T-helper 2 cell (primary cell): ENCODE data around the gene RRAGB.
A peak's percentile ranks its signal among the peaks of the same experiment; 100 is the strongest.
"Not testable (repeated sequence)": the region's sequence is repeated elsewhere in the genome, so short reads cannot be mapped to it uniquely, and the experiment has no call there.

Experiments
- DNase-seq, 5 experiments: peaks; one replicate each; pipeline versions ENCODE4 v3.0.0 to v3.0.0-alpha.2; 2012 to 2022
- total RNA-seq, 2 donors: gene quantifications; one replicate each; lab custom pipeline; 2026; lab: John Stamatoyannopoulos, UW

RRAGB gene
- total RNA-seq = 10.0 to 16.7 reads per million in 2 donors

DNA sequence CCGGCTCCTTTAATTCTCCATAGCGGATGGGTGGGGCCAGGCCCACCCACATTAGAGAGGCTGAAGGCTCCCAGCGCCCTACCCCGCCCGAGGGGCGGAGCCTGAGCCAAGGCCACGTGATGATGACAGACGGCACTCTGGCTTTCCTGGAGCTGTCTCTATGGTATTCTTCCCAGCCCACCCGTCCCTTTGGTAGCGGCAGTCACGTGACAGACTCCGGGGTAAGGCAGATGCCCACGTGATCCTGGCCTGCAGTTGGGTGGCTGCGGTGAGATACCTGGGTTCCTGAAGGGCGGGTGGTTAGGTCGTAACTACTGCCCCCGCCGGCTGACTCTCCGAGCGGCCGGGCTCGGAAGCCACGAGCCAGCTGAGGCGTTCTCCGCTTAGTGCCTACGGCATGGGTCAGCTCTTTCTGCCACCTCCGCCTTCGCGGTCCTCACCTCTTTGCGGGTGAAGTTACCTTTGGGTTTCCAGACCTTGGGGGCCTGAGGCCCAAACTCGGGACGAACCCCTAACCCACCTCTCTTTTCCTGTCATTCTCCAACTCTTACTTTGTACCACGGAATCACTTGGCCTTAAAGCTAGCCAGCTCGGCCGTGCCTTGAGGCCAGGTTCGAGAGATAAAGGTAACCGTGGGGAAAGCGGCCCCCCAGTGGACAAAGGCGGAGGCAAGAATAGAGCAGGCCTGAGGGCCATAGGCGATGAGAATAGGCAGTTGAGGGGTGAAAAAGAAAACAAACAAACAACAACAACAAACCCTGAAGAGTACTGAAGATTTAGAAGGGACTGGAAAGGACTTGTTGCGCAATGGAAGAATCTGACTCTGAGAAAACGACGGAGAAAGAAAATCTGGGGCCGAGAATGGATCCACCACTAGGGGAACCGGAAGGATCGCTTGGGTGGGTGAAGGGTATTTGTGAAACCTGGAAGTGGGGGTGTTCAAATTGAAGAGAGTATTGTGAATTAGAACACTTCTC lies at the start of gene RRAGB:
Gene RRAGB, plus strand, starts transcription at position 229 of the 977 bp plus-strand sequence. Its CDS starts 579 bp downstream, at position 808.
- DNase-seq = peak; percentile 74 to 96 (median 85)

GRCh38 chrX:55668084-55668483 lies 49.5 kb upstream of the RRAGB start:
- DNase-seq = no peak

DNA sequence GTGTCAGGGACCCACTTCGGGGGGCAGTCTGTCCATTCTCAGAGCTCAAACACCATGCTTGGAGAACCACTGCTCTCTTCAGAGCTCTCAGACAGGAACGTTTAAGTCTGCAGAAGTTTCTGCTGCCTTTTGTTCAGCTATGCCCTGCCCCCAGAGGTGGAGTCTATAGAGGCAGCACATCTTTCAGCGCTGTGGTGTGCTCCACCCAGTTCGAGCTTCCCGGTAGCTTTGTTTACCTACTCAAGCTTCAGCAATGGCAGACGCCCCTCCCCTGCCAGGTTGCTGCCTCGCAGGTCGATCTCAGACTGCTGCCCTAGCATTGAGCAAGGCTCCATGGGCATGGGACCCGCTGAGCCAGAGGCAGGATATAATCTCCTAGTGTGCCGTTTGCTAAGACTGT lies 29.0 kb upstream of the RRAGB start:
- DNase-seq = not testable (repeated sequence)

DNA sequence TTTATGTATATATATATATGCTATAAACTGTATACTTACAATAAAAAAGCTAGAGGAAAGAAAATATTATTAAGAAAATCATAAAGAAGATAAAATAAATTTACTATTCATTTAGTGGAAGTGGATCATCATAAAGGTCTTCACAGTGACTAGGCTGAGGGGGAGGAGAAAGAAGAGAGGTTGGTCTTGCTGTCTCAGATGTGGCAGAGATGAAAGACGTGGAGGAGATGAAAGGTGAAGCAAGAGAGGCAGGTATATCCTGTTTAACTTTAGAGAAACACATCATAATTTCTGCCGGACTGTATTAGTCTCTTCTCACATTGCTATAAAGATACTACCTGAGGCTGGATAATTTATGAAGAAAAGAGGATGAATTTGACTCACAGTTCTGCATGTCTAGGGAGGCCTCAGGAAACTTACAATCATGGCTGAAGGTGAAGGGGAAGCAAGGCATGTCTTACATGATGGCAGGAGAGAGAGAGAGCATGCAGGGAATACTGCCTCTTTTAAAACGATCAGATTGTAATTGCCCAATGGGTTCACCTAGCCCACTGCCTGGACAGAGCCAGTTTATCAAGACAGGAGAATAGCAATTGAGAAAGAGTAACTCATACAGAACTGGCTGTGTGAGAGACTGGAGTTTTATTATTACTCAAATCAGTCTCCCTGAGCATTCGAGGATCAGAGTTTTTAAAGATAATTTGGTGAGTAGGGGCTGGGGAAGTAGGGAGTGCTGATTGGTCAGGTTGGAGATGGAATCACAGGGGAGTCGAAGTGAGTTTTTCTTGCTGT lies 22.1 kb upstream of the RRAGB start:
- DNase-seq = no peak

- no peak for DNase-seq
Measured at GRCh38 chrX:55697381-55697780, 20.2 kb upstream of the RRAGB start.

- DNase-seq = no peak
Measured at GRCh38 chrX:55702671-55703070, 14.9 kb upstream of the RRAGB start.

DNA sequence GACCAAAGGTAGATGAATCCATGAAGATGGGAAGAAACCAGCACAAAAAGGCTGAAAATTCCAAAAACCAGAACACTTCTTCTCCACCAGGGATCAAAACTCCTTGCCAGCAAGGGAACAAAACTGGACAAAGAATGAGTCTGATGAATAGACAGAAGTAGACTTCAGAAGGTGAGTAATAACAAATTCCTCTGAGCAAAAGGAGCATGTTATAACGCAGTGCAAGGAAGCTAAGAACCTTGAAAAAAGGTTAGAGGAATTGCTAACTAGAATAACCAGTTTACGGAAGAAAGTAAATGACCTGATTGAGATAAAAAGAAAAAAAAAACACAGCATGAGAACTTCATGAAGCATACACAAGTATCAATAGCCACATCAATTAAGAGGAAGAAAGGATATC lies 14.1 kb upstream of the RRAGB start:
- DNase-seq = not testable (repeated sequence)

GRCh38 chrX:55705066-55705465 lies 12.5 kb upstream of the RRAGB start:
- peak in 1 of 5 experiments; percentile 4 for DNase-seq

DNA sequence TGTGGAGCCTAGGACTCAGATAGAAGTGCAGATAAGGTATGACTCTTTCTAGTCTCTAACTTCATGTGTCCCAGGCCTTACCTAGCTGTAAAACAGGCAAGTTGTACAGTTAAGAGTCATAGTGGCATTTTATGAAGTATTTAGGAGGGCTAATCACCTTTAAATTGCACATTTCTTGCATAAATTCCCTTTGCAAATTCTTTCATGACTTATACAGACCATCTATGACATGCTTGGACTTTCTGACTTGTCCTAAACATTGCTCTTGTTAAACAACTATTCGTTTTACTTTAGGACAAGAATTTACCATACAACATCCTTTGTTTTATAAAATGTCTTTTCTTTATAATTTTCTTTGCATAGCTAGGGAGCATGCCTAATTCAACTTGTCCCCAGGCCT lies 7.8 kb upstream of the RRAGB start:
- DNase-seq = no peak

GRCh38 chrX:55710701-55711100 lies 6.8 kb upstream of the RRAGB start:
- no peak for DNase-seq

DNA sequence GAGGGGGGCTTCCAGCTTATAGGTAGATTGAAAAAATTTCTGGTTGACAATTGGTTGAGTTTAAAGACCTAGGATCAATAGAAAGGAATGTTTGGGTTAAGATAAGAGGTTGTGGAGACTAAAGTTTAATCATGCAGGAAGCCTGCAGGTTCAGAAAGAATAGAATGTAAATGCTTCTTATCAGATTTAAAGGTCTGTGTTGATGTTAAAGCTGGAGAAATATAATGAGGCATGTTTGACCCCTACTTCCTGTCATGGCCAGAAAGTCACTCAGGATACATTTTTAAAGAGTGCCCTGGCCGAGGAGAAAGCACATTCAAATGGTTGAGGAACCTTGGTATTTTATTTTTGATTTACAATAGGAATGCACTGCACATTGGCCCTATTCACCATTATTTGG lies 3.9 kb upstream of the RRAGB start:
- DNase-seq = no peak

DNA sequence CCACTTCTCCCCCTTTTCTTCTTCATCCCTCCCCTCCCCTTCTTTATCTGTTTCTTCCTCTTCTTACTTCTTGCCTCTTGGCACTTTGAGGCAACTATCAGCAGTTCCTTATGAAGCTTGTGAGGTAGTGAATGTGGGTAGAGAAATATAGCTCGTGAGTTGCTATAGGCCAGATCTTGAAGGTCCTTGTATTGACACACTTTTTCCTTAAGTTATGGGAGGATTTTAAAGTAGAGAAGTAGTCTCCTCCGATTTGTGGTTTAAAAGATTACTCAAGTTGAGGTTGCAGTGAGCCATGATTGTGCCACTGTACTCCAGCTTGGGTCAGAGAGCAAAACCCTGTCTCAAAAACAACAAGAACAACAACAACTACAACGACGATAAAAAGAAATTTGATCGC lies 3.4 kb upstream of the RRAGB start:
- no peak for DNase-seq

DNA sequence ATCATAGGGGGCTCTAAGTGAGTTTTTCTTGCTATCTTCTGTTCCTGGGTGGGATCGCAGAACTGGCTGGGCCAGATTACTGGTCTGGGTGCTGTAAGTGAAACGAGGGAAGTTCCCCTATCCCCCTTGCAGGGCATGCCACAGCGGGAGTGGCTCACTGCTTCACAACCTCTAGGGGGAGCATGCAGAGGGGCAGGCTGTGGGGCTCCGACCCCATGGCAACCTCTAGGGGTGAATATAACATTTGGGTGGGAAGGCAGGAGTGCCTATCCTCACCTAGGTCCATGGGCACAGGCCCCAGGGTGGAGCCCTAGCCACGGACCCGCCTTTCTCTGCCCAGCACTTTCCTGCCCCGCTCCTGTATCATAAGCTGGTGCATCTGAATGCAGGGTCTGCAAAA lies 1.7 kb upstream of the RRAGB start:
- DNase-seq = no peak

DNA sequence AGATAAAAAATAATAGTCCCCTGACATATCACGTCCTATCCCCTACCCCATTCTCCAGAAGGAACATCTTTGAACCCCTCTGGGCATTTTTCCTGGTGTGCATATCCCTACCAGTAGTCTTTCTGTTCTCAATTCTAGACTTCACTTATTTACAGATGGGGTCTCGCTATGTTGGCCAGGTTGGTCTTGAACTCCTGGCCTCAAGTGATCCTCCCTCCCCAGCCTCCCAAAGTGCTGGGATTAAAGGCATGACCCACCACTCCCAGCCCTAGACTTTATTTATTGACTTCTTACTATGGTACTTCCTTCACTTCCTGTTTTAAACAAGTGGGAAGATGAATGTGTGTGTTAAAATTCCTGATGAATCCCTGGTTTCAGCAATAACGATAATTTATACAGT lies 612 bp upstream of the RRAGB start:
- no peak for DNase-seq

- peak in 1 of 5 experiments; percentile 23 for DNase-seq
Measured at GRCh38 chrX:55731826-55732225, 14.3 kb downstream of the RRAGB start.

DNA sequence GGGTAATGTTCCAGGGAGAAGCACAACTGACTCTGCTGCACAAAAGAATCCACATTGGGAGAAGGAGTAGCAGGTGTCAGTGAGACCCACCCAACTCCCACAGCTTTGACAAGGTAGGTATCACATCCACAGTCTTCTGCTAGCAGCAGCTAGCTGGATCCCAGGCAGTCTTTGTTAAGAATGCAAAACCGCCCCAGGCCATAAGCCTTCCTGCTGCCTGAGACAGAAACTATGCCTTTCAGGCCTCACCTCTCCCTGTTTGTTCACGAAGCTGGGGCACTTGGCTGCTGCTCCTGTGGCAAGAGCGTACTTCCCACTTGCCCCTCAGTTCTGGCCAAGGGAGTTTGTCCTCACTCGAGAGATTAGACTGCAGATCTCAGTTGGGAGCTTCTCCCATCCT lies 21.4 kb downstream of the RRAGB start:
- DNase-seq = no peak

GRCh38 chrX:55742649-55743048 lies 25.1 kb downstream of the RRAGB start:
- no peak for DNase-seq

GRCh38 chrX:55748463-55748862 lies 30.9 kb downstream of the RRAGB start:
- DNase-seq = not testable (repeated sequence)

DNA sequence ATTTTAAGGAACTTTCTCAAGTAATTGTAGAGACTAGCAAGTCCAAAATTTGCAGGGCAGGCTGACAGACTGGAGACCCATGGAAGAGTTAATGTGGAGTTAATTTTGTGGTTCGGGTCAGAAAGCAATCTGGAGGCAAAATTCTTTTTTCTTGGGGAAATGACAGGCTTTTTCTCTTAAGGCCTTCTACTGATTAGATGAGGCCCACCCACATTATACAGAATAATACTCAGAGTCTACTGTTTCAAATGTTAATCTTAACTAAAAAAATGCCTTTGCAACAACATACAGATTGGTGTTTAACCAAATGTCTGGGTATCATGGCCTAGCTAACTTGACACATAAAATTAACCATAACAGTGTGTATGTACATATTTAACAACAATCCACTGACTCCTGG lies 32.7 kb downstream of the RRAGB start:
- DNase-seq = no peak

- no peak for DNase-seq
Measured at GRCh38 chrX:55754861-55755294, 37.3 kb downstream of the RRAGB start.

DNA sequence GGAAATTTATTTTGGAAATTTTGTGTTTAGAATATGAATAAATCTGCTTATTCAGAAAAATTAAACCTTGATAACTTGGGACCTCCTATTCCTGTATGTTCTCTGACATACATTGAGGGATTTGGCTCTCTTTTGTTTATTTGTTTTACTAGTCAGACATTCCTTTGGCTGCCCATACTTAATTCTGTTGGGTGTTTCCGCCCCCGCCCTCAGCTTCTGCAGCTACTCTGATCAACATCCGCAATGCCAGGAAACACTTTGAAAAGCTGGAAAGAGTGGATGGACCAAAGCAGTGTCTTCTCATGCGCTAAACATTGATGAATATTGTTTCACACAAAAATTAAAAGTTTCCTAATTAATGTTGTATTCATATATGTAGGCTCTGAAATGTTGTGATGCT lies 40.5 kb downstream of the RRAGB start:
- DNase-seq = no peak

- DNase-seq = no peak
Measured at GRCh38 chrX:55759478-55759877, 41.9 kb downstream of the RRAGB start.

DNA sequence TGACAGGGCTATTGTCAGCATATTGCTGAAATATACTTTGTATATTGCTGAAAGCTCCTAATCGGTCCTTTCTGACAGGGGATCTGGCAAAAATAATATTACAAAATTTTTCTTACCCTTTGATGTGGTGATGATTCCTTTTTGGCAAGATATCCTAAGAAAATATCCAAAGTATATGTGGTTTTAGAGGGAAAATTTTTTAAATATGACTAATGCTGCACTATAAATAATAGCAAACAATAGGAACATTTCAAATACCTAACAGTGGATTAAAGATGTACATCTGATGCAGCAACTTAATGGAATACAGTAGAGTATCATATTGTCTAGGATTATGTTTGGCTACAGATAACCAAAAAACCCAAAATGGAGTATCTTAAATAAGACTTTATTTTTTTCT lies 49.6 kb downstream of the RRAGB start:
- DNase-seq = no peak

GRCh38 chrX:55774419-55774818 lies 56.9 kb downstream of the RRAGB start:
- DNase-seq = peak in 1 of 5 experiments; percentile 10
